CD4-positive, alpha-beta memory T cell (primary cell): Measurements from ENCODE around the gene SRF. TPM values are rescaled to one million over a fixed set of nuclear protein-coding genes. Genes with fewer than 3 reads are reported as not detected.

ENCODE experiments used
- CTCF ChIA-PET: fragments of 350-600 bp; sonication (Branson Sonifier 250); formaldehyde crosslinking; loops from one replicate; lab custom pipeline; 2021; ENCODE audit warnings: inconsistent platforms; ENCODE audit not compliant: partially characterized antibody; lab: Charles Lee
- POLR2A ChIA-PET: fragments of 350-600 bp; sonication (Branson Sonifier 250); formaldehyde crosslinking; loops from one replicate; lab custom pipeline; 2021; ENCODE audit not compliant: partially characterized antibody; lab: Charles Lee
- DNase-seq, 5 donors: peaks; one replicate each; pipeline versions ENCODE4 v3.0.0 to v3.0.0-alpha.2; 2020 to 2022; ENCODE audit warnings: mixed read lengths in 1 of 5
- H3K27ac ChIP-seq: one replicate; pipeline ENCODE4 v1.7.0; 2013; ENCODE audit warnings: low read depth, low read length
- H3K27me3 ChIP-seq: 2 replicates; pipeline ENCODE4 v1.7.0; 2013; ENCODE audit warnings: mild to moderate bottlenecking, low read length, moderate library complexity; ENCODE audit not compliant: insufficient read depth
- H3K36me3 ChIP-seq: 2 replicates; pipeline ENCODE4 v1.7.0; 2013; ENCODE audit warnings: mild to moderate bottlenecking, low read length, moderate library complexity; ENCODE audit not compliant: insufficient read depth
- H3K4me1 ChIP-seq: 2 replicates; pipeline ENCODE4 v1.7.0; 2013; ENCODE audit warnings: mild to moderate bottlenecking, low read length, moderate library complexity; ENCODE audit not compliant: insufficient read depth
- H3K4me3 ChIP-seq, 2 donors: one replicate each; pipeline ENCODE4 v1.7.0; 2013; ENCODE audit warnings: low read length in 2 of 2, mild to moderate bottlenecking in 1 of 2
- H3K9me3 ChIP-seq, 2 donors: one replicate each; pipeline ENCODE4 v1.7.0; 2013; ENCODE audit warnings: low read length in 2 of 2, control low read depth in 1 of 2; ENCODE audit not compliant: control insufficient read depth in 1 of 2
- H3K27ac Mint-ChIP-seq, 7 donors: one replicate each; pipeline ENCODE4 v1.8.0; 2020 to 2021; ENCODE audit warnings: mixed read lengths in 7 of 7, mild to moderate bottlenecking in 6 of 7, inconsistent platforms in 3 of 7, moderate library complexity in 3 of 7
- H3K27me3 Mint-ChIP-seq, 2 donors: one replicate each; pipeline ENCODE4 v1.8.0; 2020 to 2021; ENCODE audit warnings: mixed read lengths in 2 of 2
- H3K36me3 Mint-ChIP-seq, 2 donors: one replicate each; pipeline ENCODE4 v1.8.0; 2020 to 2021; ENCODE audit warnings: mixed read lengths in 2 of 2, inconsistent platforms in 1 of 2, mild to moderate bottlenecking in 1 of 2
- H3K4me1 Mint-ChIP-seq, 4 donors: one replicate each; pipeline ENCODE4 v1.8.0; 2020 to 2021; ENCODE audit warnings: mixed read lengths in 4 of 4, mild to moderate bottlenecking in 1 of 4
- H3K4me3 Mint-ChIP-seq, 8 donors: one replicate each; pipeline ENCODE4 v1.8.0; 2020 to 2021; ENCODE audit warnings: mixed read lengths in 8 of 8, mild to moderate bottlenecking in 7 of 8, moderate library complexity in 6 of 8, inconsistent platforms in 3 of 8
- H3K9me3 Mint-ChIP-seq, 8 donors: one replicate each; pipeline ENCODE4 v1.8.0; 2020 to 2021; ENCODE audit warnings: mixed read lengths in 8 of 8, mild to moderate bottlenecking in 5 of 8, inconsistent platforms in 3 of 8, moderate library complexity in 1 of 8
- intact Hi-C: fragments of 100-400 bp; cut with micrococcal nuclease; formaldehyde crosslinking; loops from one replicate; pipeline ENCODE4 v1.15.1; 2023
- polyA plus RNA-seq, 2 donors: library from polyadenylated mRNA; unstranded; fragments of 300-500 nt; fragmentation: Illumina TruSeq; gene quantifications; one replicate each; pipeline ENCODE4 v1.2.3, GENCODE V29; 2021
- total RNA-seq, 2 experiments: library from RNA; stranded (reverse); gene quantifications; one replicate each; pipeline ENCODE4 v1.2.3, GENCODE V29; 2021

Gene SRF
- total and polyA plus RNA-seq, 4 experiments from 2014 or later, result 2.3 to 25.0 (median 15.6) TPM

GRCh38 chr6:43187821-43188220 is 16.8 kb downstream of the SRF start:
- H3K27me3 ChIP-seq, result no peaks in the 10 kb centered on the region
- Mint-ChIP-seq H3K4me1 (peaks cover 35 to 55% (median 42%) of the 10 kb centered on the region in 4 donors), H3K36me3 (peaks cover 32 to 49% of the 10 kb centered on the region in 2 donors), H3K4me3 (no peak overlapping the region), H3K27ac (peak overlapping the region in 3 of 7 donors; percentile 28 to 51 (median 31)), H3K9me3 (no peaks in the 10 kb centered on the region), H3K27me3 (no peaks in the 10 kb centered on the region)
- ChIA-PET CTCF (no interaction called here), POLR2A (interaction anchor here (1.0 to 1.5 kb wide), 2 partner anchors 13 to 36 kb away, joined by 3 to 5 read pairs; no protein-coding TSS in a partner anchor)
- peaks cover 26% of the 10 kb centered on the region for H3K36me3 ChIP-seq
- H3K4me3 ChIP-seq, result no peak overlapping the region
- H3K9me3 ChIP-seq, result no peaks in the 10 kb centered on the region
- no peak for DNase-seq
- peaks cover 44% of the 10 kb centered on the region for H3K4me1 ChIP-seq
- no peak overlapping the region for H3K27ac ChIP-seq
- intact Hi-C loops, result no loop called here

GRCh38 chr6:43188426-43188825 is 17.4 kb downstream of the SRF start:
- CTCF ChIA-PET, result no interaction called here

GRCh38 chr6:43189776-43190304 is 18.8 kb downstream of the SRF start:
- no peaks in the 10 kb centered on the region for H3K27me3 ChIP-seq
- no peaks in the 10 kb centered on the region for H3K9me3 Mint-ChIP-seq
- peaks cover 19 to 35% (median 24%) of the 10 kb centered on the region in 4 donors for H3K4me1 Mint-ChIP-seq
- H3K27ac ChIP-seq, result no peak overlapping the region
- intact Hi-C loops, result no loop called here
- CTCF ChIA-PET, result no interaction called here
- H3K36me3 Mint-ChIP-seq, result peaks cover 50 to 58% of the 10 kb centered on the region in 2 donors
- H3K27me3 Mint-ChIP-seq, result no peaks in the 10 kb centered on the region
- no peak overlapping the region for H3K4me3 ChIP-seq
- POLR2A ChIA-PET, result no interaction called here
- H3K27ac Mint-ChIP-seq, result peak overlapping the region in 1 of 7 donors; percentile 72
- no peak for DNase-seq
- H3K4me3 Mint-ChIP-seq, result no peak overlapping the region
- H3K4me1 ChIP-seq, result peaks cover 24% of the 10 kb centered on the region
- H3K9me3 ChIP-seq, result no peaks in the 10 kb centered on the region
- peaks cover 31% of the 10 kb centered on the region for H3K36me3 ChIP-seq

More at GRCh38 chr6:43188426-43188825, 17.4 kb downstream of the SRF start:
- POLR2A ChIA-PET, result interaction anchor here (0.7 to 1.5 kb wide), 3 partner anchors 35 to 1393 kb away, joined by 3 to 5 read pairs (median 5); no protein-coding TSS in a partner anchor
- Histone ChIP-seq H3K4me3 (no peak overlapping the region), H3K36me3 (peaks cover 31% of the 10 kb centered on the region), H3K4me1 (peaks cover 38% of the 10 kb centered on the region), H3K27me3 (no peaks in the 10 kb centered on the region), H3K27ac (no peak overlapping the region), H3K9me3 (no peaks in the 10 kb centered on the region)
- Mint-ChIP-seq H3K4me3 (no peak overlapping the region), H3K27ac (peak overlapping the region in 1 of 7 donors; percentile 24), H3K9me3 (no peaks in the 10 kb centered on the region), H3K36me3 (peaks cover 38 to 52% of the 10 kb centered on the region in 2 donors), H3K27me3 (no peaks in the 10 kb centered on the region), H3K4me1 (peaks cover 29 to 49% (median 36%) of the 10 kb centered on the region in 4 donors)
- intact Hi-C loops, result no loop called here
- no peak for DNase-seq

- Histone ChIP-seq H3K27ac (no peak overlapping the region), H3K36me3 (peaks cover 29% of the 10 kb centered on the region), H3K27me3 (no peaks in the 10 kb centered on the region), H3K4me1 (peaks cover 4% of the 10 kb centered on the region), H3K9me3 (no peaks in the 10 kb centered on the region), H3K4me3 (no peak overlapping the region)
- Mint-ChIP-seq H3K9me3 (no peaks in the 10 kb centered on the region), H3K27ac (peak overlapping the region in 3 of 7 donors; percentile 57 to 78 (median 77)), H3K4me1 (peaks cover 5 to 17% (median 9%) of the 10 kb centered on the region in 4 donors), H3K27me3 (no peaks in the 10 kb centered on the region), H3K36me3 (peaks cover 51 to 62% of the 10 kb centered on the region in 2 donors), H3K4me3 (no peak overlapping the region)
- CTCF ChIA-PET, result interaction anchor here (1.0 kb wide), 1 partner anchor 36 kb away, joined by 3 read pairs; no protein-coding TSS in a partner anchor
- DNase-seq, result no peak
- intact Hi-C loops, result no loop called here
- POLR2A ChIA-PET, result no interaction called here
These were observed 21.8 kb downstream of the SRF start for GRCh38 chr6:43192911-43193310.

GRCh38 chr6:43193929-43194328 is 22.9 kb downstream of the SRF start:
- Mint-ChIP-seq H3K27me3 (no peaks in the 10 kb centered on the region), H3K4me1 (peaks cover 0 to 11% (median 9%) of the 10 kb centered on the region in 4 donors), H3K4me3 (peak overlapping the region in 1 of 8 donors; percentile 60), H3K9me3 (no peaks in the 10 kb centered on the region), H3K36me3 (peaks cover 46 to 53% of the 10 kb centered on the region in 2 donors), H3K27ac (no peak overlapping the region)
- no peaks in the 10 kb centered on the region for H3K9me3 ChIP-seq
- intact Hi-C loops, result no loop called here
- H3K4me1 ChIP-seq, result peaks cover 4% of the 10 kb centered on the region
- DNase-seq, result no peak
- CTCF ChIA-PET, result no interaction called here
- POLR2A ChIA-PET, result no interaction called here
- H3K27me3 ChIP-seq, result no peaks in the 10 kb centered on the region
- no peak overlapping the region for H3K4me3 ChIP-seq
- H3K36me3 ChIP-seq, result peaks cover 29% of the 10 kb centered on the region
- H3K27ac ChIP-seq, result no peak overlapping the region

- H3K4me3 ChIP-seq, result no peak overlapping the region
- H3K27me3 ChIP-seq, result no peaks in the 10 kb centered on the region
- peaks cover 39% of the 10 kb centered on the region for H3K36me3 ChIP-seq
- Mint-ChIP-seq H3K36me3 (peaks cover 50 to 62% of the 10 kb centered on the region in 2 donors), H3K4me3 (no peak overlapping the region), H3K9me3 (no peaks in the 10 kb centered on the region), H3K27ac (peak overlapping the region in 4 of 7 donors; percentile 18 to 80 (median 70)), H3K4me1 (peaks cover 0 to 5% (median 1%) of the 10 kb centered on the region in 4 donors), H3K27me3 (no peaks in the 10 kb centered on the region)
- POLR2A ChIA-PET, result no interaction called here
- H3K4me1 ChIP-seq, result no peaks in the 10 kb centered on the region
- H3K9me3 ChIP-seq, result no peaks in the 10 kb centered on the region
- CTCF ChIA-PET, result no interaction called here
- H3K27ac ChIP-seq, result no peak overlapping the region
- intact Hi-C loops, result no loop called here
- no peak for DNase-seq
These were observed 25.3 kb downstream of the SRF start for GRCh38 chr6:43196337-43196736.

GRCh38 chr6:43199912-43200311 is 28.8 kb downstream of the SRF start:
- Histone ChIP-seq H3K36me3 (peaks cover 39% of the 10 kb centered on the region), H3K4me1 (no peaks in the 10 kb centered on the region), H3K4me3 (no peak overlapping the region), H3K9me3 (no peaks in the 10 kb centered on the region), H3K27me3 (no peaks in the 10 kb centered on the region), H3K27ac (no peak overlapping the region)
- no peaks in the 10 kb centered on the region for H3K27me3 Mint-ChIP-seq
- CTCF ChIA-PET, result interaction anchor here (1.9 kb wide), 1 partner anchor 30 kb away, joined by 5 read pairs; the partner anchor contains the start of gene DNPH1
- peaks cover 0 to 3% (median 0%) of the 10 kb centered on the region in 4 donors for H3K4me1 Mint-ChIP-seq
- H3K4me3 Mint-ChIP-seq, result no peak overlapping the region
- H3K27ac Mint-ChIP-seq, result peak overlapping the region in 3 of 7 donors; percentile 19 to 80 (median 50)
- peaks cover 42 to 58% of the 10 kb centered on the region in 2 donors for H3K36me3 Mint-ChIP-seq
- intact Hi-C loops, result no loop called here
- POLR2A ChIA-PET, result no interaction called here
- no peaks in the 10 kb centered on the region for H3K9me3 Mint-ChIP-seq
- DNase-seq, result no peak
